Measurements from ENCODE around the gene ANKS1A.

- TF ChIP-seq YY1 (IDR thresholded peaks at IDR 0.05; ENCODE audit: low read depth) (no peak), FOXM1 (IDR thresholded peaks at IDR 0.05; ENCODE audit: borderline replicate concordance, low read depth) (no peak), RAD21 (IDR thresholded peaks at IDR 0.05; ENCODE audit: low read depth) (no peak), MAX (IDR thresholded peaks at IDR 0.05) (no peak), CEBPB (IDR thresholded peaks at IDR 0.05) (no peak), TAF1 (IDR thresholded peaks at IDR 0.05; ENCODE audit: low read depth) (no peak), CREB1 (IDR thresholded peaks at IDR 0.05; ENCODE audit: low read depth) (no peak), ZBTB7A (IDR thresholded peaks at IDR 0.05; ENCODE audit: low read depth) (no peak)
These were observed 165.2 kb downstream of the ANKS1A start for GRCh38 chr6:35054106-35054742.
